Heart left ventricle (tissue), 13 donors: Measurements from ENCODE around the gene UGP2.
"Not testable (repeated sequence)": the region's sequence is repeated elsewhere in the genome, so short reads cannot be mapped to it uniquely, and the experiment has no call there.

Source experiments
- POLR2A ChIP-seq, 2 donors: fragments of 450-650 bp; IDR thresholded peaks; one replicate each; pipeline ENCODE4 v1.6.1; 2017; ENCODE audit warnings: antibody characterized with exemption in 2 of 2, mild to moderate bottlenecking in 2 of 2, moderate library complexity in 2 of 2
- TF ChIP-seq, protein P1 (sequence below), 12 donors: fragments of 200-600 bp; sonication (generic) in 4 of 12; IDR thresholded peaks; one replicate each; pipeline versions ENCODE4 v1.5.0 to v1.8.0; 2018 to 2022; ENCODE audit warnings: antibody characterized with exemption in 12 of 12, mild to moderate bottlenecking in 5 of 12
- donor health status: ischemic (EF 13 %, LVEDD 7.1; RV severe dilation, severe dysfunction).
- donor health status: DM: no; HTN: yes; CAD: no.
- donor health status: DM: no; HTN: no; CAD: no.
- donor health status: ischemic (EF 25% LVEDD 6.9; RV normal size, moderate dysfunction).
- donor health status: ischemic (EF 25% LVEDD 5.7; RV mildly dilated, moderate dysfunction).
- donor health status: ischemic (EF 35%, LVEDD 5.7; RV mildly dilated, moderate dysfunction).
- donor health status: nonischemic (EF 11% LVEDD 7.7; RV severe dilation, severe dysfunction).
- donor health status: DM: yes; HTN: yes; CAD: no.
- donor health status: PGD.
- donor health status: ischemic (EF 29% LVEDD 5.4; RV normal size, mild dysfunction).
- donor health status: nonischemic (EF 23%, LVEDD 6.1; RV moderate dilation, normal function).

DNA sequence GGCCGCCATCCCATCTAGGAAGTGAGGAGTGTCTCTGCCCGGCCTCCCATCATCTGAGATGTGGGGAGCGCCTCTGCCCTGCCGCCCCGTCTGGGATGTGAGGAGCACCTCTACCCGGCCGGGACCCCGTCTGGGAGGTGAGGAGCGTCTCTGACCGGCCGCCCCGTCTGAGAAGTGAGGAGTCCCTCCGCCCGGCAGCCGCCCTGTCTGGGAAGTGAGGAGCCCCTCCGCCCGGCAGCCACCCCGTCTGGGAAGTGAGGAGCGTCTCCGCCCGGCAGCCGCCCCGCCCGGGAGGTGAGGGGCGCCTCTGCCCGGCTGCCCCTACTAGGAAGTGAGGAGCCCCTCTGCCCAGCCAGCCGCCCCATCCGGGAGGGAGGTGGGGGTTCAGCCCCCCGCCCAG is 32.8 kb upstream of the UGP2 start:
- TF ChIP-seq, protein P1, sequence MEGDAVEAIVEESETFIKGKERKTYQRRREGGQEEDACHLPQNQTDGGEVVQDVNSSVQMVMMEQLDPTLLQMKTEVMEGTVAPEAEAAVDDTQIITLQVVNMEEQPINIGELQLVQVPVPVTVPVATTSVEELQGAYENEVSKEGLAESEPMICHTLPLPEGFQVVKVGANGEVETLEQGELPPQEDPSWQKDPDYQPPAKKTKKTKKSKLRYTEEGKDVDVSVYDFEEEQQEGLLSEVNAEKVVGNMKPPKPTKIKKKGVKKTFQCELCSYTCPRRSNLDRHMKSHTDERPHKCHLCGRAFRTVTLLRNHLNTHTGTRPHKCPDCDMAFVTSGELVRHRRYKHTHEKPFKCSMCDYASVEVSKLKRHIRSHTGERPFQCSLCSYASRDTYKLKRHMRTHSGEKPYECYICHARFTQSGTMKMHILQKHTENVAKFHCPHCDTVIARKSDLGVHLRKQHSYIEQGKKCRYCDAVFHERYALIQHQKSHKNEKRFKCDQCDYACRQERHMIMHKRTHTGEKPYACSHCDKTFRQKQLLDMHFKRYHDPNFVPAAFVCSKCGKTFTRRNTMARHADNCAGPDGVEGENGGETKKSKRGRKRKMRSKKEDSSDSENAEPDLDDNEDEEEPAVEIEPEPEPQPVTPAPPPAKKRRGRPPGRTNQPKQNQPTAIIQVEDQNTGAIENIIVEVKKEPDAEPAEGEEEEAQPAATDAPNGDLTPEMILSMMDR (IDR thresholded peaks at IDR 0.05) = not testable (repeated sequence)
- not testable (repeated sequence) for TF ChIP-seq POLR2A (IDR thresholded peaks at IDR 0.05)
